ENCODE results near the gene TMEM143. TPM values are rescaled to one million over a fixed set of nuclear protein-coding genes. Genes with fewer than 3 reads are reported as not detected.
"Not testable (repeated sequence)": the region's sequence is repeated elsewhere in the genome, so short reads cannot be mapped to it uniquely, and the experiment has no call there.

TMEM143 gene
- total RNA-seq, 2 donors from 2014 or later = 20.5 to 33.7 TPM

- Mint-ChIP-seq H3K27ac (no peak overlapping the region), H3K4me3 (no peak overlapping the region), H3K27me3 (no peaks in the 10 kb centered on the region), H3K4me1 (no peaks in the 10 kb centered on the region), H3K36me3 (ENCODE audit: low read depth) (no peaks in the 10 kb centered on the region), H3K9me3 (no peaks in the 10 kb centered on the region)
- ATAC-seq (replicated peaks) = no peak
These were observed 52.4 kb downstream of the TMEM143 start for GRCh38 chr19:48311384-48311783.

DNA sequence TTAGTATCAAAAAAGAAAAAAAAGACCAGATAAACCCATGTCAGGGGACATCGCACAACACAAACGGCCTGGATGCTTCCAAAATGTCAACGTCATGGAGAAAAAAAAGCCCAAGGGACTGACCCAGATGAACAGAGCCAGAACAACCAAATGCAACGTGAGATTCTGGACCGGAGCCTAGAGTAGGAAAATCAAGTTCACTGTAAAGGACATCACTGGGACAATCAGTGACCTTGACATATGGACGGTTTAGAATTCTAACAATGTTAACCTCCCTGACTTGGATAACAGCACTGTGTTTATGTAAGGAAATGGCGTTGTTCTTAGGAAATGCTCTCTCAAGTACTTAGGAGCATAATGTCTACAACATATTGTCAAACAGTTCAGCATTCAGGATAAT lies 53.5 kb downstream of the TMEM143 start:
- Mint-ChIP-seq H3K4me3 (no peak overlapping the region), H3K36me3 (ENCODE audit: low read depth) (no peaks in the 10 kb centered on the region), H3K9me3 (no peaks in the 10 kb centered on the region), H3K27me3 (no peaks in the 10 kb centered on the region), H3K27ac (no peak overlapping the region), H3K4me1 (no peaks in the 10 kb centered on the region)
- ATAC-seq (replicated peaks) = no peak

- not testable (repeated sequence) for H3K36me3 Mint-ChIP-seq (ENCODE audit: low read depth); H3K9me3 Mint-ChIP-seq; ATAC-seq (replicated peaks); H3K4me3 Mint-ChIP-seq; H3K27me3 Mint-ChIP-seq; H3K4me1 Mint-ChIP-seq; H3K27ac Mint-ChIP-seq
These were observed 54.0 kb downstream of the TMEM143 start for GRCh38 chr19:48309731-48310130.

DNA sequence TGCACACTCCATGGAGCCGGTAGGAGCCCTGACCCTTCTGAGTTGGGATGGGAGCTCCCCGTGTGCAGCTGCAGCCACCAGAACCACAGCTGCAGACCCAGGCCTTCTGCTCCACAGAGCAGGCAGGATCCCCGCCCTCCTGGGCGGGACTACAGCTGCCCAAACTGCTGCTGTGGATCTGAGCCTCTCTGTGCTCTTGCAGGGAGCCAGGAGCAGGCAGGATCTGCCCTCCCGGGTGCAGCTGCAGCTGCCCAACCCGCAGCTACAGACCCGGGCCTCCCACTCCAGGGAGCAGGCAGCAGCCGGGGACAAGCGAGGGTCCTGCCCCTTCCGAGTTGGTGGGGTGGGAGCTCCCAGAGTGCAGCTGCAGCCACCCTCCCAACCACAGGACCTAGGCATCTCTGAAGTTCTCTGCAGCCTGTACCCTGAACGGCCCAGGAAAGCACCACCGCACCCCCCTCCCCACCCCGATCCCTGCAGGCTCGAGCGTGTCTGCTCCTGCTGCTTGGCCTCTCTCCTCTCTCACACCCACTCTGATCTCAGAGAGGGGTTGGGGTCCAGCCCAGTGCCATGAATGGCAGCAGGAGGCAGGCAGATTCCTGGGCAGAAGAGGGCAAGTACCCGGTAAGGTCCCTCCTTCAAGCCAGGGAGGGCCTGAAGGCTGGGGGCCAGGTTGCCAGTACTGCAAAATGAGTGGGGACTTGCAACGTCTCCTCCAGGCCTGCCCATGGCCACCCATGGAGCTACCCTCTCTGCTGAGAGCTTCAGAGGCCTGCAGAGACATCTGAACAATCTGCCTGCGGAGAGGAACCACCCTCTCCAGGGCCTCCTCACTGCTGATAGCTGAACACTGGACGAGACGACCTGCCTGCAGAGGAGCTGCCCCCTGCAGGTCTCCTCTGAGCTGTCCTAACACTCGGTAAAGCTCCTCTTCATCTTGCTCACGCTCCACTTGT lies 54.8 kb downstream of the TMEM143 start:
- no peak overlapping the region for H3K27ac Mint-ChIP-seq
- H3K4me3 Mint-ChIP-seq = no peak overlapping the region
- no peak for ATAC-seq (replicated peaks)
- no peaks in the 10 kb centered on the region for H3K36me3 Mint-ChIP-seq (ENCODE audit: low read depth)
- no peaks in the 10 kb centered on the region for H3K9me3 Mint-ChIP-seq
- no peaks in the 10 kb centered on the region for H3K4me1 Mint-ChIP-seq
- H3K27me3 Mint-ChIP-seq = no peaks in the 10 kb centered on the region

DNA sequence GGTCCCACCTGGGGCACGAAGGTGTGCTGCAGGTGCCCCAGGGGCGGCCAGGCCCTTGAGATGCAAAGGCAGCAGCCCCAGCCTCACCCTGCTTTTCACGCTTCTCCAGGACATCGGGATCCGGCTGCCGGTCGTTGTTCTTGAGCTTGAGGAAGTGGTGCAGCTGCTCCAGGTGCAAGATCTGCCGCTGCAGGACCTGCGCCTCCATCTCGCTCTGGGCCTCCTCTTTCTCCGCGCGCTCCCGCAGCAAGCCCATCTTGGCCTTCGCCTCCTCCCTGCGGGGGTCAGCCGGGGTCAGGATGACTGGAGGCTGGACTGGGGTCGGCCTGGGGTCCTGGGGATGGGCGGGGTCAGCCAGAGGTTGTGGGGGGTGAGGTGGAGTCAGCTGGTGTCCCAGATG lies 59.9 kb downstream of the TMEM143 start:
- Mint-ChIP-seq H3K27ac (no peak overlapping the region), H3K27me3 (no peaks in the 10 kb centered on the region), H3K4me1 (no peaks in the 10 kb centered on the region), H3K36me3 (ENCODE audit: low read depth) (no peaks in the 10 kb centered on the region), H3K4me3 (no peak overlapping the region), H3K9me3 (no peaks in the 10 kb centered on the region)
- no peak for ATAC-seq (replicated peaks)

DNA sequence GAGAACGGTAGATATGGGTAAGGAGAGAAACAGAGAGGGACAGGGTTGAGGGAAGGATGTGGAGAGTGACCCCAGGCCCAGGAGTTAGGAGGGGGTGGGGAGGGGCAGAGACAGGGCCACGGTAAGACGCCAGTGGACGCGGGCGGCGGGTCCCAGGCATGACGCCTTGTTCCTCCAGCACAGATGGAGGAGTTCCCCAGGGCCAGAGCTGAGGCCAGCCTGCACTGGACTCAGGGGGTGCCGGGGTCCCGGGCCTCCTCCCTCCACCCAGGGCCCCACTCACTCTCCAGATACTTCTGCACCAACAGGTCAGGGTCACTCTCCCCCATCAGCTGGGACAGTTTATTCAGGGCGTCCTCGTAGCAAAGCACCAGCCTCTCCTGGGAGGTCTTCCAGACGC lies 60.4 kb downstream of the TMEM143 start:
- Mint-ChIP-seq H3K27me3 (no peaks in the 10 kb centered on the region), H3K4me3 (no peak overlapping the region), H3K4me1 (no peaks in the 10 kb centered on the region), H3K36me3 (ENCODE audit: low read depth) (no peaks in the 10 kb centered on the region), H3K27ac (no peak overlapping the region), H3K9me3 (no peaks in the 10 kb centered on the region)
- ATAC-seq (replicated peaks) = no peak

- H3K27me3 Mint-ChIP-seq = no peaks in the 10 kb centered on the region
- H3K27ac Mint-ChIP-seq = no peak overlapping the region
- H3K4me3 Mint-ChIP-seq = no peak overlapping the region
- no peaks in the 10 kb centered on the region for H3K4me1 Mint-ChIP-seq
- H3K36me3 Mint-ChIP-seq (ENCODE audit: low read depth) = no peaks in the 10 kb centered on the region
- no peak for ATAC-seq (replicated peaks)
- H3K9me3 Mint-ChIP-seq = no peaks in the 10 kb centered on the region
These were observed 61.2 kb downstream of the TMEM143 start for GRCh38 chr19:48302600-48302959.

DNA sequence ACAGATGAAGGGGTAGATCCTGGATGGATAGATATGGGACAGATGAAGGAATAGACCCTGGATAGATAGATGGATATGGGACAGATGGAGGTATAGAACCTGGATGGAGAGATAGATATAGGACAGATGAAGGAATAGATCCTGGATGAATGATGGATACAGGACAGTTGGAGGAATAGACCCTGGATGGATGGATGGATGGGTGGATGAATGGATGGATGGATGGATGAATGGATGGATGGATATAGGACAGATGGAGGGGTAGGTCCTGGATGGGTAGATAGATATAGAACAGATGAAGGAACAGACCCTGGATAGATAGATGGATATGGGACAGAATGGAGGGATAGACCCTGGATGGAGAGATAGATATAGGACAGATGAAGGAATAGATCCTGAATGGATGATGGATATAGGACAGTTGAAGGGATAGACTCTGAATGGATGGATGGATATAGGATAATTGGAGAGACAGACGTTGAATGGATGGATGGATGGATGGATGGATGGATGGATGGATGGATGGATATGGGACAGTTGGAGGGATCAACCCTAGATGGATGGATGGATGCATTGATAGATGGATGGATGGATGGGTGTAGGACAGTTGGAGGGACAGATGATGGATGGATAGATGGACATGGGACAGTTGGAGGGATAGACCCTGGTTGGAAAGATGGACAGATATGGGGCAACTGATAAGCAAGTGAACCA lies 61.7 kb downstream of the TMEM143 start:
- no peaks in the 10 kb centered on the region for H3K36me3 Mint-ChIP-seq (ENCODE audit: low read depth)
- no peaks in the 10 kb centered on the region for H3K9me3 Mint-ChIP-seq
- no peak overlapping the region for H3K4me3 Mint-ChIP-seq
- no peak for ATAC-seq (replicated peaks)
- no peak overlapping the region for H3K27ac Mint-ChIP-seq
- no peaks in the 10 kb centered on the region for H3K4me1 Mint-ChIP-seq
- no peaks in the 10 kb centered on the region for H3K27me3 Mint-ChIP-seq

DNA sequence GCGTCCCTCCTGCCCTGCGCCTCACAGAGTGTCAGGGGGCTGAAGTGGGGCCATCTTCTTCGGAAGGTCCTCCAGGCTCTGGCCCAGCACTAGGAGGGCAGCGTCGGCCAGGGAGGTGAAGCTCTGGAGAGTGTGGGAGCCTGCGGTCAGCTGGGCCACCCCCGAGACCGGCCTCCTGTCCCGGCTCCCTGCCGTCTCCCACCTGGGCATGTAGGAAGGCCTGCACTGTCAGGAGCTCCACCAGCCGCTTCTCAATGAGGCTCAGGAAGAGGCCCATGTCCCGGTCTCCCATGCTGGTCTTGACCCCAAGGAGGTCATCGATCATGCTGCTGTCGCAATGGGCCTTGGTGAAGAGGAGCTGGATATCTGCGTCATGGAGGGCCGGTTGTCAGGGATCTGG lies 65.8 kb downstream of the TMEM143 start:
- Mint-ChIP-seq H3K4me3 (no peak overlapping the region), H3K27ac (no peak overlapping the region), H3K4me1 (no peaks in the 10 kb centered on the region), H3K36me3 (ENCODE audit: low read depth) (no peaks in the 10 kb centered on the region), H3K27me3 (peaks cover 3% of the 10 kb centered on the region), H3K9me3 (no peaks in the 10 kb centered on the region)
- ATAC-seq (replicated peaks) = no peak

DNA sequence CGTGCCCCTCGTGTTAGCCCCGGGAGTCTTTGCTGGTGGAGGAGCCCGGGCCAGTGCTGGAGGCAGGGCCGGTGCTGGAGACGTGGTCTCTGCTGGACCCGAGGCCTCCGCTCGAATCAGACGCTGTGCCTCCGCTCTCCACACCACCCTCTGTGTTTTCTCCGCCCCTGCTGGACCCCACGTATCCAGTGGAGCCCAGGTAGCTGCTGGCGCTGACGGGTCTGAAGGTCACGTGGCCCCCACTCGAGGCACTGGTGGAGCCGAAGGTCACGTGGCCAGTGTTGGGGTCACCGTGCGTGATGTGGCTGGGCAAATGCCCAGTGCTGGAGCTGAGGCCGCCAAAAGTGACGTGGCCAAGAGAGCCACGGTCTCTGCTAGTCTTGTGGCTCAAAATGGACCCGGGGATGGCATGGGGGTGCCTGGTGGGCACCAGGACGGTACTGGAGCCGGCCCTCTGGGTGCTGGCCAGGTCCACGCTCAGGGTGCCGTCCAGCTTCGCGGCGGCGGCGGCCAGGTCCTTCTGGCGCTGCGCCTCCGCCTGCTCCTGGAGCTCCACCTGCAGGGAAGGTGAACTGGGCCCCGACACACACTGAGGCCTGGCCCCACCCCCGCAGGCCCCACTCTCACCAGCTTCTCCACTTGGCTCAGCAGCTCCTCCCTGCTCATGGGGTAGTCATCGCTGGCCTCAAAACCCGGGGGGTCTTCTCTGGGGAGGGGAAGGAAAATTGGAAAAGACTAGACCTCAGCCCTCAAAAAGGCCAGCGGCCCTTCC lies 66.6 kb downstream of the TMEM143 start:
- ATAC-seq (replicated peaks) = no peak
- H3K4me1 Mint-ChIP-seq = no peaks in the 10 kb centered on the region
- H3K36me3 Mint-ChIP-seq (ENCODE audit: low read depth) = no peaks in the 10 kb centered on the region
- no peaks in the 10 kb centered on the region for H3K9me3 Mint-ChIP-seq
- H3K4me3 Mint-ChIP-seq = no peak overlapping the region
- peaks cover 3% of the 10 kb centered on the region for H3K27me3 Mint-ChIP-seq
- H3K27ac Mint-ChIP-seq = no peak overlapping the region

- no peak overlapping the region for H3K27ac Mint-ChIP-seq
- peaks cover 3% of the 10 kb centered on the region for H3K27me3 Mint-ChIP-seq
- H3K9me3 Mint-ChIP-seq = no peaks in the 10 kb centered on the region
- no peak for ATAC-seq (replicated peaks)
- no peak overlapping the region for H3K4me3 Mint-ChIP-seq
- no peaks in the 10 kb centered on the region for H3K4me1 Mint-ChIP-seq
- no peaks in the 10 kb centered on the region for H3K36me3 Mint-ChIP-seq (ENCODE audit: low read depth)
These were observed 68.3 kb downstream of the TMEM143 start for GRCh38 chr19:48295458-48295857.

DNA sequence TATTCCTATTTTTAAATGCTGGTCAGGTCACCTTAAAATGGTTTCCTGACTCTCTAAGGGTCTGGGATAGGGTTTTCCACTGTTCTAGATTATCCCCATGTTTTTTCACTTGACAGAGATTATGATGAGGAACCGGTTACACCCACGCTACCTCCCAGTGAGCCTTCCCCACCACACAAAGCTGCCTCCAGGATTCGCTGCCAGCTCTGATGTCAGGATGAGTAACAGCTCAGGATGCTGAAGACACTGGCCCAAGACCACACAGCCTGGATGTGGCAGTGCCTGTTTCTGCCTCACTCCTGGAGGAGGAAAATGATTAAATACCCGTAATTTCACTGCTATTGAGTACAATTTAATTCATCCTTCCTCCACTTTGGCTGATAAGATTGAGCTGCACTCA lies 70.9 kb downstream of the TMEM143 start:
- H3K27me3 Mint-ChIP-seq = peaks cover 6% of the 10 kb centered on the region
- H3K4me3 Mint-ChIP-seq = no peak overlapping the region
- ATAC-seq (replicated peaks) = peak; percentile 28
- H3K27ac Mint-ChIP-seq = no peak overlapping the region
- no peaks in the 10 kb centered on the region for H3K4me1 Mint-ChIP-seq
- H3K9me3 Mint-ChIP-seq = no peaks in the 10 kb centered on the region
- no peaks in the 10 kb centered on the region for H3K36me3 Mint-ChIP-seq (ENCODE audit: low read depth)

GRCh38 chr19:48291489-48291815 lies 72.3 kb downstream of the TMEM143 start:
- peak overlapping the region; percentile 71 for H3K4me3 Mint-ChIP-seq
- H3K36me3 Mint-ChIP-seq (ENCODE audit: low read depth); H3K27ac Mint-ChIP-seq; H3K4me1 Mint-ChIP-seq; H3K9me3 Mint-ChIP-seq; ATAC-seq (replicated peaks); H3K27me3 Mint-ChIP-seq: not testable (repeated sequence)

DNA sequence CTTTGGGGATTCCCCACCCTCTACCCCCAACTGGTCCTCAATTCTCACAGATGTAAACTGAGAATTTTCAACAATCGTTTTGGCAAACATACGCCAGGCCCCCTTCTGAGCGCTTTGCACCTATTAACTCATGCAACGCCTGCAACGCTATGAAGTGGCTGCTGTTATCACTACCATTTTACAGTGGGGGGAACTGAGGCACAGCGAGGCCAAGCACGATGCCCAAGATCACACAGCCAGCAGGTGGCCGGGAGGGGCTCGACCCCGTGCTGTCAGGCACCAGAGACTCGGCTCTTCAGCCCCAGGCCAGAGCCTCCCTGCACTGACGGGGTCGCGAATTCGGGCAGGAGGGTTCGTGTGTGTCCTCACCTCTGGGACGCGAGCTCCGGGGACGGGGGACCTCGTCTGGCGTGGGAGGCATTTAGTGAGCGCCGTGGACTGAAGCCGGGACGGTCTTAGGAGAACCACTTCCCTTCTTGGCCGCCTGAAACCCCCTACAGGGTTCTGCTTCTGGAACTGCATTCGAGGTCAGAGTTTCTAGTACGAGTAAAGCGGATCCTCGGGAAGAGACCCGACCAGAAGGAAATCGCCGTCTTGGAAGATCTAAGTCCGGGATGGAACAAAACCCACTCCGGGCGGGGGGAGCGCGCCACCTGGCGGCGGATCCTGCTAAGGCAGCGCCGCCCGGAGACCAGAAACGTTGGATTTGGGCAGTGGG lies 72.8 kb downstream of the TMEM143 start:
- Mint-ChIP-seq H3K36me3 (ENCODE audit: low read depth) (no peaks in the 10 kb centered on the region), H3K4me3 (peak overlapping the region; percentile 71), H3K27me3 (peaks cover 12% of the 10 kb centered on the region), H3K9me3 (no peaks in the 10 kb centered on the region), H3K27ac (no peak overlapping the region), H3K4me1 (no peaks in the 10 kb centered on the region)
- peak; percentile 66 for ATAC-seq (replicated peaks)
